CD14-positive monocyte (primary cell): ENCODE results near the gene RGS2. TPM values are rescaled to one million over a fixed set of nuclear protein-coding genes. Genes with fewer than 3 reads are reported as not detected.

Experiments
- DNase-seq, 3 donors: peaks; one replicate each; pipeline ENCODE4 v3.0.0-alpha.2; 2011 to 2022
- H2AFZ ChIP-seq: 2 replicates; pipeline ENCODE4 v1.6.0; 2012; ENCODE audit warnings: mild to moderate bottlenecking, low read depth, low read length, inconsistent platforms; ENCODE audit not compliant: insufficient read depth, poor library complexity, severe bottlenecking
- H3K27ac ChIP-seq, 2 donors: 1 replicate in 1 of 2; 2 replicates in 1 of 2; pipeline ENCODE4 v1.5.1; 2012 to 2013; ENCODE audit warnings: low read length in 2 of 2, control low read depth in 1 of 2, inconsistent platforms in 1 of 2, low read depth in 1 of 2, mild to moderate bottlenecking in 1 of 2
- H3K27me3 ChIP-seq, 2 donors: one replicate each; pipeline versions ENCODE4 v1.6.0 to v1.6.1; 2011 to 2013; ENCODE audit warnings: low read length in 2 of 2; ENCODE audit not compliant: control insufficient read depth in 2 of 2, insufficient read depth in 2 of 2
- H3K36me3 ChIP-seq, 2 donors: replicated peaks in 1 of 2; 1 replicate in 1 of 2; 2 replicates in 1 of 2; pipeline versions ENCODE4 v1.5.1 to v1.6.1; 2012 to 2013; ENCODE audit warnings: low read length in 2 of 2, control low read depth in 1 of 2, inconsistent platforms in 1 of 2, mild to moderate bottlenecking in 1 of 2; ENCODE audit not compliant: insufficient read depth in 2 of 2, control insufficient read depth in 1 of 2
- H3K4me1 ChIP-seq, 2 donors: 1 replicate in 1 of 2; 2 replicates in 1 of 2; pipeline versions ENCODE4 v1.5.1 to v1.6.1; 2012 to 2013; ENCODE audit warnings: low read length in 2 of 2, control low read depth in 1 of 2, inconsistent platforms in 1 of 2, mild to moderate bottlenecking in 1 of 2, moderate library complexity in 1 of 2; ENCODE audit not compliant: insufficient read depth in 2 of 2, control insufficient read depth in 1 of 2
- H3K4me2 ChIP-seq: replicated peaks from 2 replicates; pipeline ENCODE3; 2012; ENCODE audit warnings: low read length, moderate library complexity, mild to moderate bottlenecking; ENCODE audit not compliant: poor library complexity, severe bottlenecking; ENCODE audit errors: extremely low read depth
- H3K4me3 ChIP-seq, 3 experiments: fragments of 200-600 bp in 1 of 3; sonication (generic) in 1 of 3; replicated peaks in 1 of 3; 1 replicate in 2 of 3; 2 replicates in 1 of 3; pipeline ENCODE4 v1.5.1; 2011 to 2013; ENCODE audit warnings: low read length in 3 of 3, mild to moderate bottlenecking in 3 of 3, control low read depth in 2 of 3, low read depth in 2 of 3, inconsistent platforms in 1 of 3, moderate library complexity in 1 of 3
- H3K79me2 ChIP-seq: 2 replicates; pipeline ENCODE4 v1.6.0; 2012; ENCODE audit warnings: mild to moderate bottlenecking, control low read depth, inconsistent platforms, low read length, moderate library complexity; ENCODE audit not compliant: insufficient read depth
- H3K9ac ChIP-seq: 2 replicates; pipeline ENCODE4 v1.6.0; 2017; ENCODE audit warnings: low read length, mild to moderate bottlenecking; ENCODE audit not compliant: insufficient read depth, poor library complexity, severe bottlenecking
- H3K9me3 ChIP-seq, 2 donors: replicated peaks in 1 of 2; 1 replicate in 1 of 2; 2 replicates in 1 of 2; pipeline versions ENCODE4 v1.5.1 to v1.6.1; 2012 to 2013; ENCODE audit warnings: low read length in 2 of 2, control low read depth in 1 of 2; ENCODE audit not compliant: control insufficient read depth in 1 of 2, insufficient read depth in 1 of 2
- H4K20me1 ChIP-seq: 2 replicates; pipeline ENCODE4 v1.6.0; 2012; ENCODE audit warnings: mild to moderate bottlenecking, low read length, control low read depth, moderate library complexity; ENCODE audit not compliant: insufficient read depth
- H3K27ac Mint-ChIP-seq, 7 donors: one replicate each; pipeline ENCODE4 v1.8.0; 2020; ENCODE audit warnings: mild to moderate bottlenecking in 7 of 7, mixed read lengths in 7 of 7, moderate library complexity in 6 of 7, inconsistent platforms in 2 of 7
- H3K27me3 Mint-ChIP-seq, 3 donors: one replicate each; pipeline ENCODE4 v1.8.0; 2021 to 2022; ENCODE audit warnings: low read depth in 3 of 3, mild to moderate bottlenecking in 3 of 3, mixed read lengths in 3 of 3, moderate library complexity in 3 of 3, inconsistent platforms in 1 of 3
- H3K36me3 Mint-ChIP-seq, 2 donors: one replicate each; pipeline ENCODE4 v1.8.0; 2020; ENCODE audit warnings: mixed read lengths in 2 of 2, inconsistent platforms in 1 of 2, mild to moderate bottlenecking in 1 of 2
- H3K4me1 Mint-ChIP-seq: one replicate; pipeline ENCODE4 v1.8.0; 2020; ENCODE audit warnings: mild to moderate bottlenecking, mixed read lengths
- H3K4me3 Mint-ChIP-seq, 2 donors: one replicate each; pipeline ENCODE4 v1.8.0; 2020; ENCODE audit warnings: mild to moderate bottlenecking in 2 of 2, mixed read lengths in 2 of 2, moderate library complexity in 1 of 2
- H3K9me3 Mint-ChIP-seq, 7 donors: one replicate each; pipeline ENCODE4 v1.8.0; 2020 to 2022; ENCODE audit warnings: mixed read lengths in 7 of 7, mild to moderate bottlenecking in 6 of 7, moderate library complexity in 6 of 7, inconsistent platforms in 2 of 7
- WGBS: methylation state at CpG from one replicate; pipeline ENCODE4 v1.1.5; 2013; ENCODE audit warnings: missing lambda C conversion rate; ENCODE audit not compliant: insufficient coverage; 5-methylcytosine and 5-hydroxymethylcytosine counted together
- intact Hi-C, 2 donors: fragments of 100-400 bp; cut with micrococcal nuclease; formaldehyde crosslinking; loops; one replicate each; pipeline versions ENCODE4 v1.15.0 to v1.15.1; 2023
- polyA plus RNA-seq, 3 donors: library from polyadenylated mRNA; depleted of rRNA in 1 of 3; unstranded in 2 of 3; stranded (reverse) in 1 of 3; fragments of 300-500 nt in 2 of 3; fragments of >200 nt in 1 of 3; fragmentation: Illumina TruSeq in 2 of 3; gene quantifications; 1 replicate in 2 of 3; 2 replicates in 1 of 3; pipeline ENCODE4 v1.2.3, GENCODE V29; 2012 to 2021
- TF ChIP-seq, protein P1 (sequence below): fragments of 200-600 bp; IDR thresholded peaks from one replicate; pipeline ENCODE4 v1.8.0; 2022; ENCODE audit warnings: antibody characterized with exemption, mild to moderate bottlenecking

RGS2 gene
- polyA plus RNA-seq, 3 donors, result 974 to 3,307 (median 1,708) TPM

DNA sequence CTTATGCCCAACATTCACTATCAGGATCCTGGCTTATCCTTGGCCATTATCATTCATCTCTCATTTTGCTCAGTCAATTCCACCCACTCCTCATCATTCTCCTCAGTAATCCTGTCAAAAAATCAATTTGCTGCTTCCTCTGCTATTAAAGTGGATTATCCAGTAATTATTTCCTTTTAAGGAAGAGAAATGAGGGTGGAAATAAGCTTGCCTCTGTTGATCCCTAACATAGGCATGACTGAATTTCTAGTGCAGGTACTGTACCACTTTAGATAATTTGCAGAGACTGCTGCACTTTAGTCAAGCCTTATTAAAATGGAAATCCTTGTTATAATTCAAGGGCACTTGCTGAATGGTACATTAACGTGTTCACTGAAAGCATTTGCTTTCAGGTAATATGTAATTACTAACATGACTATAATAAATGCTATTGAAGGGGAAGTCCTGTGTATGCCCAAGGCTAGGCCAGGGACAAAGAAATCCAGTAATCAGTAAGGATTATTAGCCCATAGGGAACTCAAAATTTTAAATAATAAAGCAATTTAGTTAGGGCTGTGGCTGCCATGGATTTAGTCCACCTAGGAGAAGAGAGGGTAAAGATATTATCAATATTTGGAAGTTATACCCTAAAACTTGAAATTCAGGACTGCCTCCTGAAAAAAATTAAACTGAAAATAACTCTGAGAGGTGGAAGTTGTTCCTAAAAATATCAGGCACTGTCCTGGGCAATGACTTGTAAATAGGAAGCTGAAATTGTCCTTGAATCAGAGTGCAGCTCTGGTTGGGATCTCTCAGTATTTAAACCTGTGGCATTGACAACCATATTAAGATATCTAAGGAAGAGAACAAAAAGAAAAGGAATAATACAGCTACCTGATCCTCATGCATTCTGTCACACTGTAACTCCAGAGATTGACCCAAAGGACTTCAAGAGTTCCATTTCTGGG is 43.4 kb downstream of the RGS2 start:
- Histone ChIP-seq H3K27ac (no peak overlapping the region), H2AFZ (no peak overlapping the region), H3K9ac (no peak overlapping the region), H3K36me3 (no peaks in the 10 kb centered on the region), H4K20me1 (no peaks in the 10 kb centered on the region), H3K27me3 (no peaks in the 10 kb centered on the region), H3K4me2 (no peak overlapping the region), H3K9me3 (no peaks in the 10 kb centered on the region), H3K79me2 (no peaks in the 10 kb centered on the region), H3K4me3 (no peak overlapping the region), H3K4me1 (no peaks in the 10 kb centered on the region)
- H3K36me3 Mint-ChIP-seq, result no peaks in the 10 kb centered on the region
- intact Hi-C loops, result no loop called here
- no CpG with 5 or more reads among the region's 1 CpG for WGBS
- H3K4me1 Mint-ChIP-seq, result peaks cover 9% of the 10 kb centered on the region
- no peak overlapping the region for H3K4me3 Mint-ChIP-seq
- H3K9me3 Mint-ChIP-seq, result peaks cover 0 to 2% (median 2%) of the 10 kb centered on the region in 7 donors
- no peak for DNase-seq
- H3K27me3 Mint-ChIP-seq, result peaks cover 1 to 3% (median 3%) of the 10 kb centered on the region in 3 donors
- no peak overlapping the region for H3K27ac Mint-ChIP-seq
- TF ChIP-seq, protein P1, sequence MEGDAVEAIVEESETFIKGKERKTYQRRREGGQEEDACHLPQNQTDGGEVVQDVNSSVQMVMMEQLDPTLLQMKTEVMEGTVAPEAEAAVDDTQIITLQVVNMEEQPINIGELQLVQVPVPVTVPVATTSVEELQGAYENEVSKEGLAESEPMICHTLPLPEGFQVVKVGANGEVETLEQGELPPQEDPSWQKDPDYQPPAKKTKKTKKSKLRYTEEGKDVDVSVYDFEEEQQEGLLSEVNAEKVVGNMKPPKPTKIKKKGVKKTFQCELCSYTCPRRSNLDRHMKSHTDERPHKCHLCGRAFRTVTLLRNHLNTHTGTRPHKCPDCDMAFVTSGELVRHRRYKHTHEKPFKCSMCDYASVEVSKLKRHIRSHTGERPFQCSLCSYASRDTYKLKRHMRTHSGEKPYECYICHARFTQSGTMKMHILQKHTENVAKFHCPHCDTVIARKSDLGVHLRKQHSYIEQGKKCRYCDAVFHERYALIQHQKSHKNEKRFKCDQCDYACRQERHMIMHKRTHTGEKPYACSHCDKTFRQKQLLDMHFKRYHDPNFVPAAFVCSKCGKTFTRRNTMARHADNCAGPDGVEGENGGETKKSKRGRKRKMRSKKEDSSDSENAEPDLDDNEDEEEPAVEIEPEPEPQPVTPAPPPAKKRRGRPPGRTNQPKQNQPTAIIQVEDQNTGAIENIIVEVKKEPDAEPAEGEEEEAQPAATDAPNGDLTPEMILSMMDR, result no peak

DNA sequence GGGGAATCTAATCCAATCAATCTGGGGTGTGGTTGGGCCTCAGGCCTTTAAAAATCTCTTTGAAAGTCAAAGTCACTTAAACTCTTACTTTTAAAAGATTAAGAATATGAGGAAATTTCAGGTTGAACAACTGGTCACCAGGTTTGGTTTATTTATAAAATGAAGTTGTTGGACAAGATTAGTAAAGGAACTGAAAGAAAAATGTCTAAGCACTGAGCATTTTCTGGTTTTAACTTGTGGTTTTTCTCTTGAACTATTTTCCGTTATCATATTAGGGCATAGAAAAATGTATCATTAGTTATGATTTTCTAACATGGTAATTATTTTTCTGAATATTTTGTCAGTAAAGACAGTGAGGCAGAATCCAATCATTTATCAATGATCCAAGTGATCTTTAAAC is 49.6 kb downstream of the RGS2 start:
- Histone ChIP-seq H4K20me1 (no peaks in the 10 kb centered on the region), H3K9me3 (no peaks in the 10 kb centered on the region), H3K4me1 (no peaks in the 10 kb centered on the region), H3K27me3 (no peaks in the 10 kb centered on the region), H3K36me3 (no peaks in the 10 kb centered on the region), H2AFZ (no peak overlapping the region), H3K4me3 (no peak overlapping the region), H3K9ac (no peak overlapping the region), H3K27ac (no peak overlapping the region), H3K79me2 (no peaks in the 10 kb centered on the region), H3K4me2 (no peak overlapping the region)
- Mint-ChIP-seq H3K27me3 (no peaks in the 10 kb centered on the region), H3K4me1 (peaks cover 12% of the 10 kb centered on the region), H3K9me3 (peaks cover 0 to 2% (median 2%) of the 10 kb centered on the region in 7 donors), H3K27ac (no peak overlapping the region), H3K36me3 (no peaks in the 10 kb centered on the region), H3K4me3 (no peak overlapping the region)
- no CpG with 5 or more reads among the region's 1 CpG for WGBS
- intact Hi-C loops, result no loop called here
- TF ChIP-seq, protein P1, result no peak
- DNase-seq, result no peak
